ENCODE data around the gene THOC7.

Gene THOC7

DNA sequence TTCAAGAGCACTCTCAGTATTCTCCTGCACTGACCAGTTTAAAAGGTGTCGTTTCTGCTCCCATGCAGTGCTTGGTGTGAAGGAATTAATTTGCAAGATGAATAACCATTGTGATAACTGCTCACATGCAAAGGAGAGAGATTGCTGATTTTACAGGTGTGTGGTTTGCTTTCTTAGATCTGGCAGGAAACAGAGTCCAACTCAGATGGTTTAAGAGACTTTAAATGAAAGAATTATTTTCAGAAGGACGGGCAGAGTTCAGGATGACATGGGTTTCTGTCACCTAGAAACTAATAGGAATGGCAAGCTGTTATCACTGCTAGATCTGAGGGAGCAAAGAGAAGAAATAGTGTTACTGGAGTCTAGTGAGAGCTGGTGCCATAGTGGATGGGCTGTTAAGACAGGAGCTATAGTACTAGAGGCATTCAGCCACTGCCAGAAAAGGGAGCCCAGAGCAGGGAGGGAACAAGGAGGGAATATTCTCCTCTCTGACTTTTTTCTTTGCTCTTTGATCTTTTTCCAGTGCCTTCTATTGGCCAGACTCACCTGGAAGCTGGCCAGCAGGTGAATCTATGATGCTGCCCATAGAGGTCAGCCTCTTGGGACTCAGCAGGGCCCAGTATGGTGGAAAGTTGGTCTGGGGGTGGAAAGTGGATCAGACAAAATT is 14.9 kb upstream of the THOC7 start:
- no peak for DNase-seq (ENCODE audit: low read depth in 1 of 2, low spot score in 1 of 2)

DNA sequence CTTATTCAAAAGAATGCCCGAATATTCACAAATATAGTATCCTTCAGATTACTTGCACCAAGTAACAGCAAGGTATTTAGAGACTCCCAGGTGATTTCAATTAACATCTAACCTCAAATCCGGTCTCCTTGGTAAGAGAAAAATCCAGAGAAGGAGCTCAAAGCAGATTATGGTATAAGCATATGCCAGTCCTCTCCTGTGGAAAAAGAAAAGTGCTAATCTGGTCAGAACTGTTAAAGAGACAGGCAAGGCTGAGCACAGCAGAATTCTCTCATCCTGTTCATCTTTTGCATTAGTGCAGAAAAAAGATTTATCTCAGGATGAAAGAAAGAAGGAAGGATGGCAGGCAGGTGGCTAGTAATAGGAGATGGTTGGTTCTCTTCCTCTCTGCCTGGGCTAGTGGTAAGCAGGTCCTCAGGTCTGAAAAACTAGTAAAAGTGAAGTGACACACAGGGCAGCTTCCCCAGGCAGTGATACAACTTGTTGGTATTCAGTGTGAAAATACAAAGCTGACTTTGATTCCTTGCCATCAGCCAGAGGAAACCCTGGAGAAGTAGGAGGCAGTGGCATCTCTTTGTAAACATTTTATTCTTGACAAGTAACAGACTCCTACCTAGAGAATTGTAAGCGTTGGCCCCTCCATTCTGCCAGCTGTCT is 14.3 kb upstream of the THOC7 start:
- no peak for DNase-seq (ENCODE audit: low read depth in 1 of 2, low spot score in 1 of 2)

DNA sequence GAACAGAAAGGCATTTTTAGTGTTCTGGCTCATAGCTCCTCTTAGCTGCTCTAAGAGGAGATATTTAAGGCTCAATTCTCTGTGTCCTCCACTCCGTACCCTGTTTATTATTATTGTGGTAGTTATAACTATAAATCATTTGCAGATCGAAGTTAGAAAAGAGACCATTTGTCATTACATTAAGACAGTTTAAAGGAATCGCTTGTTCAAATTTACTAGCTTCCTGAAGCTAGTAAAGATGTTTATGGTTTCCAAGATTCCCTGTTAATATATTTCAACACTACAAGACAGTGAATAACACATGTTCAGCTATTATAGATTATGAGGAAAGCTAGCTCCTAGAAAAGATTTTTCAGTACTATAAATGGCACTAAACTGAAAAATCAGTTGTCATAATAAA is 12.7 kb upstream of the THOC7 start:
- no peak for DNase-seq (ENCODE audit: low read depth in 1 of 2, low spot score in 1 of 2)

DNA sequence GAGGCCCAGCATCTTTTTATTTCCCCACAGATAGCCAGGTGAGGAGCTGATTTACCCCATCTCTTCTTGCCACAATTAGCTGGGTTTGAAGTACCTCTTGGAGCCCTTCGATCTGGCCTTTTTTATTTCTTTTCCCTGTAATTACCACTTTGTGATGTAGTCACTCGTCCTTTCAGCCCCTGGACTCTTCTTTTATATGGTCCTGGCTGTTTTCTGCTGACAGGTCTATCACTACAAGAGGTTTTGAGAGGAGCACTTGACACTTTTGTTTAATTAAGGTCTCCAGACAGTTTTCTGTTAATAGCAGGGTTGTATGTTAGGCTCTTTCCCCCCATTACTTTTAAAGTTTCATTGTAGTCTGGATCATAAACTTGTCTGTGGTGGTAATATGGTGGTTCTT is 11.9 kb upstream of the THOC7 start:
- DNase-seq (ENCODE audit: low read depth in 1 of 2, low spot score in 1 of 2), result no peak

DNA sequence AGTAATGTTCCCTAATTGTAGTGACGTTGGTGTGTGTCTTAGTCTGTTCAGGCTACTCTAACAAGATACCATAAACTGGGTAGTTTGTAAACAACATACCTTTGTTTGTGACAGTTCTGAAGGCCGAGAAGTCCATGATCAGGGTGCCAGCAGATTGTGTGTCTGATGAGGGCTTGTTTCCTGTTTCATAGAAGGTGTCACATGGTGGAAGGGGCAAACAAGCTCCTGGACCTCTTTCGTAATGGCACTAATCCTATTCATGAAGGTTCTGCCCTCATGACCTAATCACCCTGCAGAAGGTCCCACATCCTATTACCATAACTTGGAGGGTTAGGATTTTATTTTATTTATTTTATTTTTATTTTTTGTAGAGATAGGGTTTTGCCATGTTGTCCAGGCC is 11.2 kb upstream of the THOC7 start:
- no peak for DNase-seq (ENCODE audit: low read depth in 1 of 2, low spot score in 1 of 2)

DNA sequence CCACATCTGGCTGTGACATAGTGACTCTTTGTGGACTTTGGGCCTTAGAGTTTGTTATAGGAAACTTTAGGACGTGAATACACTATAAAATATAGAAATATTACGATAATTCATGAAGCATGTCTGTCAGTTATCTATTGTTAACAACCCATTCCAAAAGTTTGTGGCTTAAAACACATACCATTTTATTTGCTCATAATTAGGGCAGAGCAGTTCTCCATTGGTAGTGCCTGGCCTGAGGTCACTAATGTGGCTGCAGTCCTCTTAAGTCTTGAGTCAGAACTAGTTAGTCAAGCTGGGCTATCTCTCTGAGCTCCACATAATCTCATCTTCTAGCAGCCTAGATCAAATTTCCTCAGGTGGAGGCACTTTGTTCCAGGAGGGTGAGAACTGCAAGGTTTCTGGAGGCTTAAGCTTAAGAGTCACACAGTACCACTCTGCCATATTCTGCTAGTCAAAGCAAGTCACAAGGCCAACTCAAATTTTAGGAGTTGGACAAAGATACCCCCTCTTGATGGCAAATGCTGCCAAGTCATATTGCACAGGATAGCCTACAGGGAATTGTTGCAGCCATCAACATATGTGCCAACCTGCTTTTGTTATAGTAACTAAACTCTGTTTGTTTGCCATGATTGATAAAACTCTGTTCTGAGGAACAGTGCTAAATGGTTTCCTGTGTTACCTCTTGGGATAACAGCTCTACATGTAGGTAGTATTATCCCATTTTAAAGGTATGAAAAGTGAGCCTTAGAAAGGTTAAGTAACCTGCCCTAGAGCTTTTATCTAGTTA is 8.7 kb upstream of the THOC7 start:
- DNase-seq (ENCODE audit: low read depth in 1 of 2, low spot score in 1 of 2), result no peak

DNA sequence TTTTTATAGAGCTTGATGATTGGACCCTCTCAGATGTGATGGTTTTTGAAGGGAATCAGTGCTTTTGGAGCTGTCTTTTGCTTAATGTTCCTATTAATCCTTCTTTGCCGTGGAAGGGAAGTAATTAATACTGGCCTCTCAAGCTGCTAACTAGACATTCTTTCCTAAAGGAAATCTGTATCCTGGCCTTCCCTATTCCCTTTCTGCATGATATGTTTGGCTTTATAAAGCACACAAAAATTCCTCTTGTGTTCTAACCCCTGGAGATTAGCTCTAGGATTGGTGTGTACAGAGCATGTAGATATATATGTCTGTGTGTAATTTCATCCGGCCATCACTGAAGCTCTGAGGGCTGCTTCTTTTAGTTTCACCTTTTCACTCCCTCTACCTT is 7.0 kb upstream of the THOC7 start:
- DNase-seq (ENCODE audit: low read depth in 1 of 2, low spot score in 1 of 2), result no peak

DNA sequence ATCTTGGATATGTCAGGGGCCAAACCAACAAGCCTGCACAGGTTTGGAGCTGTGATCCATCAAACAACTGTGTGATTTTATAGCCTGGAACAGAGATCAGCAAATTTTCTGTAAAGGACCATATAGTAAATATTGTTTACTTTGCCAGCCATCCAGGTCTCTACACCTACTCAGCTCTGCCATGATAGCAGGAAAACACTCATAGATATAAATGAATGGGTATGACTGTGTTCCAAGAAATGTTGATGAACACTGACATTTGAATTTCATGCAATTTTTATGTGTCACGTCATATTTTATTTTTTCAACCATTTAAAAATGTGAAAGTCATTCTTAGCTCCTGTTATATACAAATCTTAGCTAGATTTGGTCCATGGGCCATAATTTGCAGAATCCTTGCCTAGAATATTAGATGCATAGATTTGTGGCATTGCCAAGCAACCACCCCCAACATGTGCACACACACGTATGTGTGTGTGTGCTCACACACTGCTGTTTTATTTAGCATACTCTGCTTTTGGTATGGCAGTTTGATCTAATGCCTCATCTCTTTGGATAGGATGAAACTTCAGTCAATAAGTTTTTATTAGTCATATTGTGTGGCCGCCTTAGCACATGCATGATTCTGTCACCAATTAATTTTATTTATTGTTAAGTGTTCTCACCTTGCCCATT is 6.5 kb upstream of the THOC7 start:
- no peak for DNase-seq (ENCODE audit: low read depth in 1 of 2, low spot score in 1 of 2)

DNA sequence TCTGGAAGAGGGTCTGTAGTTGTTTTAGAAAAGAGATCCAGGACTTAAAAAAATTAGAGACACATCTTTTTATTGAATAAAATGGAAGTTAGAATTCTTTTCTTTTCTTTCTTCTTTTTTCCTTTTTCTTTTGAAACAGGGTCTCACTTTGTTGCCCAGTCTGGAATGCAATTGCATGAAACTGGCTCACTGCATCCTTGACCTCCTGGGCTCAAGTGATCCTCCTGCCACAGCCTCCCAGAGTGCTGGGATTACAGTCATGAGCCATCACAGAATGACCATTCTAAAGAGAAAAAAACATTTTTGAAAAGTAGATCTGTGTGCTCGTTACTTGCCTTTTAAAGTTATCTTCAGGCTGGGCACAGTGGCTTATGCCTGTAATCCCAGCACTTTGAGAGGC is 3.6 kb upstream of the THOC7 start:
- DNase-seq (ENCODE audit: low read depth in 1 of 2, low spot score in 1 of 2), result no peak

DNA sequence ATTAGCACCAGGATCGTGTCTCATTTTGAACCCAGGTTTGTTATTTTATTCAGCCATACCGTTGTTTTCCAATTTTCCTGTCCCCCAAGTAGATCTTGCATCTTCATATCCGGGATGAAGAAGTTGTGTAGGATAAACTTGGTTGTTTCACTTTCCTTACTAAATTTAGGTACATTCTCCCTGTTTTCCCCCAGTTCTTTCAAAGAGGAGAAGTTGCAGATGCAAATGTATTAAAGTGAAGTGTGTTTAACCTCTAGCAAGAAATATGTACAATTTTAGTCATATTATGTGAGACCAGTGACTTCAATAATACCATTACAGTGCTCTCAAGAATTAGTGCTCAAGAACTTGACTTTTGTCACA is 1.3 kb upstream of the THOC7 start:
- no peak for DNase-seq (ENCODE audit: low read depth in 1 of 2, low spot score in 1 of 2)

DNA sequence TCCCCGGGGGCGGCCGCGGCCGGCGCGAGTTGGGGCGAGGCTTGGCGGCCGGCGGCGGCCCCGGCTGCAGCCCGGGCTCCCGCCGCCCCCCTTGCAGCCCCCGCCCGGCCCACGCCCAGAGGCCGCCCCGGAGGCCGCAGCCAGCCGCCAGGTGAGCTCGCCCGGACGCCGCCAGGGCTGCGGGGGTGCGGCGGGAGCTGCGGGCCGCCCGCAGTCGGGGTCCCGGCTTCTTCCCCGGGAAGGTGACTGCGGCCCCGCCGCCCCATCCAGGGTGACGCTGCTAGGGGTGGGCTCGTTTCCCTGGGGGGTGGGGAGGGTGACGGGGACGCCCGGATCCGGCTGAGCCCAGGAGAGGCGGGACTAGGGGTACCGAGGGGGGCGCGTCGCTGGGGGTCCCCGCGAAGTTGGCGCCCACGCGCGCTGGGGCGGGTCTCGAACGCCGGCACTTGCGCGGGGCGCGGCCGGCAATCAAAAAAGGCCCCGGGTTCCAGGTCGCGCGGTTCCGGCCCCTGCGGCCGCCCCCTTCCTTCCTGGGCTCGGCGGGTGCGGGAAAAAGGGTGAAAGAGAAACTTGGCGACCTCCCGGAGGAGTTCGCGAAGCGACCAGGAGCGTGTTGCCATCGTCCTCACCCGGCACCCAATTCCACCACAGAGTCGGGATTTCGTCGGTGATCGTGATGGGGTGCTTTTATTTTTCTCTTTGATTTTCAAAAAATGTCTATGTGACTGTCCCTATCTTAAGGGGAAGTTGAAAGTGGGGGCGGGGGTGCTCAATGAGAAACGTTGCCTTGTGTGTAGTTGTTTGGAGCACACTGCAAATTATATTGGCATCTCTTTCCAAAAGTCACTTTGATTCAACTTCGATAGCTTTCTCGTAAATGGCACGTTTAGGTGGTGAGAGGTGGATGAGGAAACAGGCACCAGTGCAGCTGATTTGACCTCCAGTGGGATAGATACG is 681 bp upstream of the THOC7 start:
- peak; percentile 5 to 38 for DNase-seq (ENCODE audit: low read depth in 1 of 2, low spot score in 1 of 2)

DNA sequence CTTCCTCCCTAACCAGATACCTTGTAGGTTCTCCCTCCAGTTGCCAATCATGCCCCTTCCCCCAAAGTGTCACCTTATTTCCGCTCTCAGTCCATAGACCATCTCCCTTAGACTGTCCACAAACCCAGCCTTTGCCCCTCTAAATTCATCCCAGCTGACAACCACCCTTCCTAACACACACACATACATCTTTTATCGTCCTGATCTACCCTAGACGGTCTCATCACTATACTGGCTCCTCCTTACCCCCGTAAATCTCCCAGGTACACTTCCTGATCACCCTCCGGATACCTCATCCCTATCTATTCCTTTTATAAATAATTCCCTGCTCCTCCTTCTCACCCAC is 828 bp downstream of the THOC7 start:
- DNase-seq (ENCODE audit: low read depth in 1 of 2, low spot score in 1 of 2), result no peak

DNA sequence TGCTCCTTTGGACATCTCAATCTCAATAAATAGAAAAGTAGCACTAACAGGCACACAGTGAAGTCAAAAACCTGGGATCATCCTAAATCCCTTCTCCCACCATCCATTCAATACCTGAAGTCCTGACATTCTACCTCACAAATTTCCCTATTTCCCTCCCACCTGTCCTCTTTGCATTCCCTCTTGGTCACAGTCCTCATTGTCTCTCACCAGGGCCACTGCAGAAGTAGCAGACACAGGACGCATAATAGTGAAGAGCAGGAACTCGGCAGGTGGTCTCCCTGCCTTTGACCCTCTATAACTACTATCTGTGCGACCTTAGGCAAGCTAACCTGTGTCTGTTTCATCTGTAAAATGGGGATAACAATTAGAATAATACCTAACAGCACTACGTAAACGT is 2.3 kb downstream of the THOC7 start:
- DNase-seq (ENCODE audit: low read depth in 1 of 2, low spot score in 1 of 2), result no peak

DNA sequence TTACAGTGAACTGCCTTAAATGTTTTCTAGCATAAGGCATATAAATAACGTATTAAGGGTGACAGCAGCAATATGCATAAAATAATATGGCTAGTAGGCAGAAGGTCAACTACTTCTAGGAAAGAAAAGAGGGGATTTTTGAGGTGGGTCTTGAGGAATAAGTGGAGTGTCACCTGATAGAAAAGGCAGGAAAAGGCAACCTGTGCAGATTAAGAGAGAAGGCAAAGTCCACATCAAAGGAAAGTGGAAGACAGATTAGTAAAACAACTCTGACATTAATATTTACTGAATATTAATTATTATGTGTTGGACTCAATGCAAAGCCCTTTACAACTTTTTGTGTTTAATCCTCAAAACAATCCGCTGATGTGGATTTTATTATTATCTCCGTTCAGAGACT is 2.8 kb downstream of the THOC7 start:
- DNase-seq (ENCODE audit: low read depth in 1 of 2, low spot score in 1 of 2), result no peak

DNA sequence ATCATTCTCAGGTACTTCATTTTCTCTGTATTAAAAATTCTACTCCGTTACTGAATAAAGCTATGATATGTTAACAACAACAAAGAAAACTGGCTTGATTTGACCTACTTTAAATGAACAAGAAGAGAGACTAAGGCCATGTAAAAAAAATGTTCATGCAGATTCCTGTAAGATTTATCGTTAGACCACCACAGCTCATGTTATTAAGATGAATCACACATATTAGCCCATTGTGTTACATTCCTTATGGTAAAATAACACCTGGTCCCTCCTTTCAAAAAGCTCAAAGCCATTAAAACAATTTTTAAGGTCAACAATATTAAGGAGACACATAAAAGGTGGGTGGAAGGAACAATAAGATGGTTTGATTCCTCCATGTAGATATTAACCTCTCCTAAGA is 6.3 kb downstream of the THOC7 start:
- DNase-seq (ENCODE audit: low read depth in 1 of 2, low spot score in 1 of 2), result no peak

DNA sequence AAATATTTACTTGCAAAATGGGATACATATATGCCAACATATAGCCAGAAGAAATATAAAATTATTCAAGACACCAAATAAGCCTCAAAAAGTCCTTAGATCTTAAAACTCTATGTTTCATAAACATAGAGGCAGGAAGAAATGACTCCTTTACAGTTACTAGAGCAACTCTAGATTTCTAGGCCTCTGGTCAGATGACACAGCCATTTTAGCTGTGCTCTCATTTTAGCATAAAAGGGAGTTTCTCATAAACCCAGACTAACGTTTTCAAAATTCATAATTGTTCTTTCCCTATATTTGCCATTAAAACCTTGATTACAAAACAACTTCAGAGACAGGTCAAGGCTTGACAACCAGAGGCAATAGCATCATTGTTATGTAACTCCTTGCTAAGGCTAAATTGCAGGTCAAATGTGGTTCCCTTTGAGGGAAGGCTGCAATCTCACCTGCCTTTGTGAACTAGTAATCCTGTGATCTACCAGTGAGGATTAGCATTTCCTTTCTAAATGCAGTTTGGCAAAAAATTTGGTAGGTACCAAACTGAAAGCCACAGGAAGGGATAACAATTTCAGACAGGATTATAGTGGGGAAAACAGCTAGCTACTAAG is 8.2 kb downstream of the THOC7 start:
- no peak for DNase-seq (ENCODE audit: low read depth in 1 of 2, low spot score in 1 of 2)

DNA sequence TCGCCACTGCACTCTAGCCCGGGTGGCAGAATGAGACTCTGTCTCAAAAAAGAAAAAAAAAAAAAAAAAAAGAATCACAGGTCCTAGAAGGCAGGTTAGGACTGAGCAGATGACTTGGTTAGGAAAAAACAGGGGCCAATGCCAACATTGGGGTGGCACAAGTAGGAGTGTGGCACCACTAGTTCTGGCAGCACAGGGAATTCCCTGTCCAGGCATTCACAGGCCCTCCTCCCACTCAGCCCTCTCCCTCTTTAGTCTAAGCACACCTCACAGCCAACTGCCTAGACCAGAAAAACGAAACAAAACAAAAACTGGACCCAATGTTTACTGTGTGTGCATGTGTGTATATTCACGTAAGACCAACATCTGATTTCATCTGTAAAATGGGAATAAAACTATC is 10.5 kb downstream of the THOC7 start:
- DNase-seq (ENCODE audit: low read depth in 1 of 2, low spot score in 1 of 2), result no peak

DNA sequence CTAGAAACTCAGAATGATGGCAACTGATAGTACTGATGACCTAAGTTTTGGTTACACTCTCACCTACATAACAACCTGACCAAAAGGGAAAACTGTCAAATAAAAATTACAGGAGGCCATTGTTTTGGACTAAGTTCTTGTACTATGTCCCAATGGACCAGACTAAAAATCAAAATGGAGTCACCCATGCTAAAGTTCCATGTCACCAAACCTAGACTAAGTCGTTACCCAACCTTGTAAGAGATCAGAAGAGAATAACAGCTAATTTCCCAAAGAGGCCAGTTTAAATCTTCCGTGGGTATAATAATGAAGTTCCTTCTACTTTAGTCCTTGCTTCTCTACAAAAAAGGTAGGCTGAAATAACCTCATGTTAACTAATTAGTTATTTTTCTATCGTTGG is 12.3 kb downstream of the THOC7 start:
- no peak for DNase-seq (ENCODE audit: low read depth in 1 of 2, low spot score in 1 of 2)

DNA sequence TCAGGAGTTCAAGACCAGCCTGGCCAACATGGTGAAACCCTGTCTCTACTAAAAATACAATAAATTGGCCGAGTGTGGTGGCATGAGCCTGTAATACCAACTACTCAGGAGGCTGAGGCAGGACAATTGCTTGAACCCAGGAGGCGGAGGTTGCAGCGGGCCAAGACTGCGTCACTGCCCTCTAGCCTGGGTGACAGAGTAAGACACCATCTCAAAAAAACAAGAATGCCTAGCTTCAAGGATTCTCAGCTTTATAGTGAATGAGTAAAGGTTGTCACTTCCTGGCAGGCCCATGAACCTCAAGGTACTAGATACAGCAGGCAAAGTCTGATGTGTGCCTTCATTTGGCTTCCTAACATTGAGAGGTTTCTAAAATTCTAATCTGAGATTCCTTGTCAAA is 14.4 kb downstream of the THOC7 start:
- no peak for DNase-seq (ENCODE audit: low read depth in 1 of 2, low spot score in 1 of 2)

DNA sequence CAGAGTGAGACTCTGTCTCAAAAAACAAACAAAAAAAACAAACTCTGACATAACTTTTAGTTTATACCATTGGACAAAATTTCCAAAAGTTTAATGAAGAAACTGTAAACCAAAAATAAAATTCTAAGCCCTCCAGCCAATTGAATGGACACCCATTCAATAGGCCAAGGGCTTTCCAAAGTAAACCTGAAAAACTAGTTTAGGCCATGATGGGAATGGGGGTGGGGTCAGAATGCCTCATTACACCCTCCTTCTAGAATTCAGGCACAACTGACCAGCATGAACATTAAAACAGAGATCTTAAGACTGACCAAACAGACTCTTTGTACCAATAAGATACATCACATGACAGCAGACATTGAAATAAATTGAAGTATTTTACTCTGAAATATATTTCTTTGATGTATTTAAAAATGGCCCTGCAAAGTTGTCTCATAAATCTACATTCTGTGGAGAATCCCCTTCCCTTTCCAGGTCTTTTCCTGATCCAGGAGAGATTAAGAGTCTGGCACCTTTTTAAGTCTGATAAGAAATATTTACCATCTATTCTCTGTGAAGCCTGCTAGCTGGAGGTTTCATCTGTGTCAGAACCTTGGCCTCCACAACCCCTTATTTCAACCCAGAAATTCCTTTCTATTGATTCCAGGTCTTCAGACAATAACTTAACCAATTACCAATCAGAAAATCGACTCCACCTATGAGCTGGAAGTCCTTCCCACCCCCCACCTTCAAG is 15.7 kb downstream of the THOC7 start:
- no peak for DNase-seq (ENCODE audit: low read depth in 1 of 2, low spot score in 1 of 2)
